Transverse colon (tissue), 4 donors: ENCODE data around the gene MAPRE2.

ENCODE experiments used
- EP300 ChIP-seq: sonication (generic); formaldehyde crosslinking; IDR thresholded peaks from one replicate; pipeline ENCODE4 v1.6.1; 2017; ENCODE audit warnings: antibody characterized with exemption, low read depth
- POLR2A ChIP-seq: fragments of 450-650 bp; IDR thresholded peaks from one replicate; pipeline ENCODE4 v1.6.1; 2016; ENCODE audit warnings: antibody characterized with exemption, mild to moderate bottlenecking, moderate library complexity
- POLR2AphosphoS5 ChIP-seq, 3 donors: sonication (generic); formaldehyde crosslinking; IDR thresholded peaks; one replicate each; pipeline ENCODE4 v1.6.1; 2016; ENCODE audit warnings: antibody characterized with exemption in 3 of 3
- TF ChIP-seq, protein P1 (sequence below), 5 experiments: fragments of 200-600 bp in 3 of 5; fragments of 450-650 bp in 2 of 5; sonication (generic) in 3 of 5; IDR thresholded peaks; 1 replicate in 2 of 5; 2 replicates in 3 of 5; pipeline ENCODE4 v1.5.1; 2016 to 2017; ENCODE audit warnings: antibody characterized with exemption in 5 of 5, inconsistent platforms in 3 of 5, mild to moderate bottlenecking in 2 of 5, moderate library complexity in 1 of 5

DNA sequence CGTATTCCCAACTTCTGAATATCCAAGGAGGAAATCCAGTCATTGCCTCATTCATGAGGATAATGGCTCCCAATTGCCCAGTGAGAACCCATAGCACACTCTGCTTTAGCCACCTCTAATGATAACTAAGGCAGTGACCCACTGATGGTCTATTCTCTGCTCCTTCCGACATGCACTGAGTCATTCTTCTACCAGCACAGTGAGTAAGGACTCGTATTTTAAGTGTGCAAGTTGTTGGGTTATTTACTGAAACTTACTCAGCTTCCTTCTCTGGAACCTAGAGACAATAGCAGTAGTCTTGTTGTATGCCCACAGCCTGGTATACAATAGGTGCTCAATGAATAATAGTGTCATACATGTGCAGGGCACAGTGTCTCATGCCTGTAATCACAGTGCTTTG, 118.6 kb downstream of the MAPRE2 start:
- TF ChIP-seq, protein P1, sequence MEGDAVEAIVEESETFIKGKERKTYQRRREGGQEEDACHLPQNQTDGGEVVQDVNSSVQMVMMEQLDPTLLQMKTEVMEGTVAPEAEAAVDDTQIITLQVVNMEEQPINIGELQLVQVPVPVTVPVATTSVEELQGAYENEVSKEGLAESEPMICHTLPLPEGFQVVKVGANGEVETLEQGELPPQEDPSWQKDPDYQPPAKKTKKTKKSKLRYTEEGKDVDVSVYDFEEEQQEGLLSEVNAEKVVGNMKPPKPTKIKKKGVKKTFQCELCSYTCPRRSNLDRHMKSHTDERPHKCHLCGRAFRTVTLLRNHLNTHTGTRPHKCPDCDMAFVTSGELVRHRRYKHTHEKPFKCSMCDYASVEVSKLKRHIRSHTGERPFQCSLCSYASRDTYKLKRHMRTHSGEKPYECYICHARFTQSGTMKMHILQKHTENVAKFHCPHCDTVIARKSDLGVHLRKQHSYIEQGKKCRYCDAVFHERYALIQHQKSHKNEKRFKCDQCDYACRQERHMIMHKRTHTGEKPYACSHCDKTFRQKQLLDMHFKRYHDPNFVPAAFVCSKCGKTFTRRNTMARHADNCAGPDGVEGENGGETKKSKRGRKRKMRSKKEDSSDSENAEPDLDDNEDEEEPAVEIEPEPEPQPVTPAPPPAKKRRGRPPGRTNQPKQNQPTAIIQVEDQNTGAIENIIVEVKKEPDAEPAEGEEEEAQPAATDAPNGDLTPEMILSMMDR (IDR thresholded peaks at IDR 0.05): no peak
- no peak for TF ChIP-seq POLR2A
- no peak for TF ChIP-seq POLR2AphosphoS5 (IDR thresholded peaks at IDR 0.05)
- TF ChIP-seq EP300: no peak
